Neutrophil (primary cell): ENCODE measurements around the gene ERBB3.

Experiments used
- H3K27ac ChIP-seq: fragments of 200-600 bp; sonication (generic); 2 replicates; pipeline ENCODE4 v1.5.1; 2016; ENCODE audit warnings: mild to moderate bottlenecking, moderate library complexity
- H3K27me3 ChIP-seq: fragments of 200-600 bp; sonication (generic); 2 replicates; pipeline ENCODE4 v1.6.0; 2016; ENCODE audit warnings: mild to moderate bottlenecking
- H3K36me3 ChIP-seq: fragments of 200-600 bp; sonication (generic); 2 replicates; pipeline ENCODE4 v1.5.1; 2017
- H3K4me1 ChIP-seq, 2 experiments: fragments of 200-600 bp in 1 of 2; sonication (generic) in 1 of 2; 1 replicate in 1 of 2; 2 replicates in 1 of 2; pipeline versions ENCODE4 v1.5.1 to v1.6.1; 2013 to 2016; ENCODE audit warnings: low read depth in 1 of 2, low read length in 1 of 2, mild to moderate bottlenecking in 1 of 2, moderate library complexity in 1 of 2; ENCODE audit not compliant: control insufficient read depth in 1 of 2, insufficient read depth in 1 of 2
- H3K4me3 ChIP-seq, 2 experiments: fragments of 200-600 bp in 1 of 2; sonication (generic) in 1 of 2; 1 replicate in 1 of 2; 2 replicates in 1 of 2; pipeline ENCODE4 v1.5.1; 2013 to 2016; ENCODE audit warnings: low read depth in 1 of 2, low read length in 1 of 2, mild to moderate bottlenecking in 1 of 2, moderate library complexity in 1 of 2
- H3K9me3 ChIP-seq: fragments of 200-600 bp; sonication (generic); 2 replicates; pipeline ENCODE4 v1.5.1; 2016
- TF ChIP-seq, protein P1 (sequence below): fragments of 200-600 bp; sonication (generic); IDR thresholded peaks from 2 replicates; pipeline ENCODE4 v1.5.1; 2016; ENCODE audit warnings: antibody characterized with exemption

Gene ERBB3

DNA sequence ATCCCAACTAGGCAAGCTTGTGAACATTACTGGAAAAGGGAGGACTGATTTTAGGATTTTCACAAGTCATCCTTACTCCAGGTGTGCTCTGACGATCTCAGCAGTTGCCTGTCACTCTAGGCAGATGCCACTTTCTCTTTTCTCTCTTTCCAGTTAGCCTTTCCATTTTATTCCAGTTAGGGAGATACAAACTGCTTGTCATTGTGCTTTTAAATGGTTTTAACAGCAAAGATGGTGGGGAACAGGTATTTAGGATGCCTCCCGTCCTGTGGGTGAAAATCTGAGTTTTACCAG is 25.6 kb downstream of the ERBB3 start:
- Histone ChIP-seq H3K36me3 (peaks cover 20% of the 10 kb centered on the region), H3K27ac (no peak overlapping the region), H3K27me3 (no peaks in the 10 kb centered on the region), H3K4me1 (peaks cover 16 to 21% of the 10 kb centered on the region in 2 experiments), H3K4me3 (peak overlapping the region; percentile 73 to 93), H3K9me3 (no peaks in the 10 kb centered on the region)
- TF ChIP-seq, protein P1, sequence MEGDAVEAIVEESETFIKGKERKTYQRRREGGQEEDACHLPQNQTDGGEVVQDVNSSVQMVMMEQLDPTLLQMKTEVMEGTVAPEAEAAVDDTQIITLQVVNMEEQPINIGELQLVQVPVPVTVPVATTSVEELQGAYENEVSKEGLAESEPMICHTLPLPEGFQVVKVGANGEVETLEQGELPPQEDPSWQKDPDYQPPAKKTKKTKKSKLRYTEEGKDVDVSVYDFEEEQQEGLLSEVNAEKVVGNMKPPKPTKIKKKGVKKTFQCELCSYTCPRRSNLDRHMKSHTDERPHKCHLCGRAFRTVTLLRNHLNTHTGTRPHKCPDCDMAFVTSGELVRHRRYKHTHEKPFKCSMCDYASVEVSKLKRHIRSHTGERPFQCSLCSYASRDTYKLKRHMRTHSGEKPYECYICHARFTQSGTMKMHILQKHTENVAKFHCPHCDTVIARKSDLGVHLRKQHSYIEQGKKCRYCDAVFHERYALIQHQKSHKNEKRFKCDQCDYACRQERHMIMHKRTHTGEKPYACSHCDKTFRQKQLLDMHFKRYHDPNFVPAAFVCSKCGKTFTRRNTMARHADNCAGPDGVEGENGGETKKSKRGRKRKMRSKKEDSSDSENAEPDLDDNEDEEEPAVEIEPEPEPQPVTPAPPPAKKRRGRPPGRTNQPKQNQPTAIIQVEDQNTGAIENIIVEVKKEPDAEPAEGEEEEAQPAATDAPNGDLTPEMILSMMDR = no peak

DNA sequence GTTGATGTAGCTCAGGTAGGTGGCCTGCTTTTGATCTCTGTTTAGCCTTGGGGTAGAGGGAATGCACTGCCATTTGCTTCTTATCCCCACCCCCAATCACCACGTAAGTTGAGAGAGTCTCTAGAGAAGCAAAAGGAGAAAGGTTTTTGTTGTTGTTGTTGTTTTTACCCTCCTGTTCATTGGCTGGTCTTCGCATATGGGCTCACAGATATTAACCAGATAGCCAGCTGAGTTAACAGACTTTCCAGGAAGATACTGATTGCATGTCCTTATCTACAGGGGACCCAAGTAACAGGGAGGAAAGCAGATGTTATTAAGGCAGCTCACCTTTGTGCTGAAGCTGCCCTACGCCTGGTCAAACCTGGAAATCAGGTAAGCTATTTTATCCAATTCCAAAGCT is 27.3 kb downstream of the ERBB3 start:
- Histone ChIP-seq H3K9me3 (no peaks in the 10 kb centered on the region), H3K36me3 (peaks cover 33% of the 10 kb centered on the region), H3K27ac (no peak overlapping the region), H3K4me1 (peaks cover 16 to 21% of the 10 kb centered on the region in 2 experiments), H3K27me3 (no peaks in the 10 kb centered on the region), H3K4me3 (no peak overlapping the region)
- TF ChIP-seq, protein P1 = no peak

DNA sequence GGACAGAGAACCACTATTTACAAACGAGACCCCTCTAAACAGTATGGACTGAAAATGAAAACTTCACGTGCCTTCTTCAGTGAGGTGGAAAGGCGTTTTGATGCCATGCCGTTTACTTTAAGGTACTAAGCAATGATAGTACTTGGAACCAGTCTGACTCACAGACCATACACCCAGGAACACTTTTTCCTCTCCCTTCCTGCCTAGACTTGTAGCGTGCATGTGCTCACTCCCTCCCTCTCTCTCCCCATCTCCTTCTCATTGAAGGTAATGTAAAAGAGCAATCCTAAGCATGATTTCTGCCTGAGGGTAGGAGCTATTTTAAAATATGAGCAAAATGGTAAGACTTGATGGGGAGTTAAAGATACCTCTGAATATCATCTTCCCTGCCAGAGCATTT is 30.6 kb downstream of the ERBB3 start:
- H3K27ac ChIP-seq = no peak overlapping the region
- peaks cover 34% of the 10 kb centered on the region for H3K36me3 ChIP-seq

DNA sequence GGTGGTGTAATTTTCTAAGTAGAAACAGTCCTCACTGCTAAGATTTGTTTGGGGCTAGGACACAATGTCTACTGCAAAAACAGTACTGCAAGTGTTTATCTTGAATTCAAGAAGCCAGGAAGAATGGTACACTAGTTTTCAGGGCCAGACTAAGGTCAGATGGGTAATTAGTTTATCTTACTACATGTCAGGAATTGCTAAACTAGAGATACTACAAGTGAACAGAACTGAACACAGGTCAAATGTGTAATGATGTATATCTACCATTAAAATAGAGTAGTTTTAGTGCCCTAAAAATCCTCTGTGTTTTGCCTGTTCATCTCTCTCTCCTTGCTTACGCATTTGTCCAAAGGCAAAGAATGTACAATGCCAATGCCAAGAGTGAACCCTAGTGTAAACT is 34.1 kb downstream of the ERBB3 start:
- Histone ChIP-seq H3K27ac (no peak overlapping the region), H3K36me3 (peaks cover 25% of the 10 kb centered on the region), H3K9me3 (no peaks in the 10 kb centered on the region), H3K4me3 (no peak overlapping the region), H3K4me1 (peaks cover 26 to 27% of the 10 kb centered on the region in 2 experiments), H3K27me3 (no peaks in the 10 kb centered on the region)
- TF ChIP-seq, protein P1 = no peak

More for the DNA sequence above, 30.6 kb downstream of the ERBB3 start:
- H3K9me3 ChIP-seq = no peaks in the 10 kb centered on the region
- H3K4me1 ChIP-seq = peaks cover 5 to 9% of the 10 kb centered on the region in 2 experiments
- TF ChIP-seq, protein P1 = no peak
- no peaks in the 10 kb centered on the region for H3K27me3 ChIP-seq
- H3K4me3 ChIP-seq = no peak overlapping the region

DNA sequence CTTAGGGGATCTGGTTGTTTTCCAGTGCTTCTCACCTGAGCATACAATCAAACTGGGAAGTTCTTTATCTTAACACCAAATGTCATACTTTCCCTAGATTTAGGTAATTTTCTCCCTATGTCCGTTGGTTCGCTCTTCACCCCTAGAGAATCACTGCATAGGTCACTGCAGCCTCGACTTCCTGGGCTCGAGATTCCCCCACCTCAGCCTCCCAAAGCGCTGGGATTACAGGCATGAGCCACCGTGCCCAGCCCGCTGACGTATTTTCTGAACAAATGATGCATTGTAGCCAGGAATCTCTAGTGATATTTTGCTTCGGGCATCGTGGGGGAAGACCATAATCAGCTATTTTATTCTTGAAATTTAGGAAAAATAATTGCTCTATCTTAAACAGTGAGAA is 35.4 kb downstream of the ERBB3 start:
- H3K36me3 ChIP-seq = peaks cover 19% of the 10 kb centered on the region

More for the DNA sequence above, 35.4 kb downstream of the ERBB3 start:
- no peaks in the 10 kb centered on the region for H3K27me3 ChIP-seq
- peak overlapping the region; percentile 87 to 96 for H3K4me3 ChIP-seq
- H3K27ac ChIP-seq = peak overlapping the region; percentile 96
- TF ChIP-seq, protein P1 = no peak
- peaks cover 33% of the 10 kb centered on the region in 2 experiments for H3K4me1 ChIP-seq
- no peaks in the 10 kb centered on the region for H3K9me3 ChIP-seq
